Heart left ventricle (tissue), 13 donors: ENCODE results near the gene MYO19.

Experiments used
- POLR2A ChIP-seq, 2 donors: fragments of 450-650 bp; IDR thresholded peaks; one replicate each; pipeline ENCODE4 v1.6.1; 2017; ENCODE audit warnings: antibody characterized with exemption in 2 of 2, mild to moderate bottlenecking in 2 of 2, moderate library complexity in 2 of 2
- TF ChIP-seq, protein P1 (sequence below), 12 donors: fragments of 200-600 bp; sonication (generic) in 4 of 12; IDR thresholded peaks; one replicate each; pipeline versions ENCODE4 v1.5.0 to v1.8.0; 2018 to 2022; ENCODE audit warnings: antibody characterized with exemption in 12 of 12, mild to moderate bottlenecking in 5 of 12
- donor health status: ischemic (EF 13 %, LVEDD 7.1; RV severe dilation, severe dysfunction).
- donor health status: DM: no; HTN: yes; CAD: no.
- donor health status: DM: no; HTN: no; CAD: no.
- donor health status: ischemic (EF 25% LVEDD 6.9; RV normal size, moderate dysfunction).
- donor health status: ischemic (EF 25% LVEDD 5.7; RV mildly dilated, moderate dysfunction).
- donor health status: ischemic (EF 35%, LVEDD 5.7; RV mildly dilated, moderate dysfunction).
- donor health status: nonischemic (EF 11% LVEDD 7.7; RV severe dilation, severe dysfunction).
- donor health status: DM: yes; HTN: yes; CAD: no.
- donor health status: PGD.
- donor health status: ischemic (EF 29% LVEDD 5.4; RV normal size, mild dysfunction).
- donor health status: nonischemic (EF 23%, LVEDD 6.1; RV moderate dilation, normal function).

DNA sequence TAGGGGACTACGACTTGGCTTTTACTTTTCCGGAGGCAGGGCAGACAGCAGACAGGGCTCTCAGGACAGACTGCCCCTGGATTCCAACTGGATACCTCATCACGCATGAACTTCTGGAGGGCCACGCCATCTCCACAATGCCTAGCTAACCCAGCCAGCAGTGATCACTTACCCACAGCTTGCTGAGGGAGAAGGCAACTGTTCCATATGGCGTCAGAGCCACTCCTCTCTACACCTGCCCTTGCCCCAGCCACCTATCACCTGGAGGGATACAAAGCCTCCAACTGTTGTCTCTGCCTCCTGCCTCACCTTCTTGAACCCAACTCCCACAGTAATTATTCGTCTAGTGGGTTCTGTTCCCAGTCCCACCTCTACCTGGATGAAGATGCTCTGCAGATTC is 8.8 kb downstream of the MYO19 start:
- TF ChIP-seq, protein P1, sequence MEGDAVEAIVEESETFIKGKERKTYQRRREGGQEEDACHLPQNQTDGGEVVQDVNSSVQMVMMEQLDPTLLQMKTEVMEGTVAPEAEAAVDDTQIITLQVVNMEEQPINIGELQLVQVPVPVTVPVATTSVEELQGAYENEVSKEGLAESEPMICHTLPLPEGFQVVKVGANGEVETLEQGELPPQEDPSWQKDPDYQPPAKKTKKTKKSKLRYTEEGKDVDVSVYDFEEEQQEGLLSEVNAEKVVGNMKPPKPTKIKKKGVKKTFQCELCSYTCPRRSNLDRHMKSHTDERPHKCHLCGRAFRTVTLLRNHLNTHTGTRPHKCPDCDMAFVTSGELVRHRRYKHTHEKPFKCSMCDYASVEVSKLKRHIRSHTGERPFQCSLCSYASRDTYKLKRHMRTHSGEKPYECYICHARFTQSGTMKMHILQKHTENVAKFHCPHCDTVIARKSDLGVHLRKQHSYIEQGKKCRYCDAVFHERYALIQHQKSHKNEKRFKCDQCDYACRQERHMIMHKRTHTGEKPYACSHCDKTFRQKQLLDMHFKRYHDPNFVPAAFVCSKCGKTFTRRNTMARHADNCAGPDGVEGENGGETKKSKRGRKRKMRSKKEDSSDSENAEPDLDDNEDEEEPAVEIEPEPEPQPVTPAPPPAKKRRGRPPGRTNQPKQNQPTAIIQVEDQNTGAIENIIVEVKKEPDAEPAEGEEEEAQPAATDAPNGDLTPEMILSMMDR (IDR thresholded peaks at IDR 0.05), result no peak
- TF ChIP-seq POLR2A (IDR thresholded peaks at IDR 0.05), result no peak
